Measurements from ENCODE around the gene CGA. TPM values are rescaled to one million over a fixed set of nuclear protein-coding genes. Genes with fewer than 3 reads are reported as not detected.

The CGA gene
- total and polyA plus RNA-seq, 4 donors: not detected

DNA sequence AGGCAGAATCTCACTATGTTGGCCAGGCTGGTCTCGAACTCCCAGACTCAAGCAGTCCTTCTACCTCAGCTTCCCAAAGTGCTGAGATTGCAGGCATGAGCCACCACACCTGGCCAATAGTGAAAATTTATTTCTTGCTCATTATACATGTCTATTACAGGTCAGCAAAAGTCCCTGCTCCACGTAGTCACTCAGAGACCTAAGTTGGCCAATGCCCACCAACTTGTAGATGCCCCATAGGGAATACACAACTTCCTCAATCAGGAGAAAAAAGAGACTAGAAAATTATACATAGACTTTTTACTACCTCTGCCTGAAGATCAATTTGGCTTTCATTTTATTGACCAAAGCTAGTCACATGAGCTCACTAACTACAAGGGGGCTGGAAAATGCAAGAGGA, 22.0 kb upstream of the CGA start:
- no peaks in the 10 kb centered on the region for H3K36me3 ChIP-seq (ENCODE audit: control insufficient read depth in 1 of 2, insufficient read depth in 2 of 2, low read length in 1 of 2)
- no peak overlapping the region for H3K4me3 ChIP-seq (ENCODE audit: low read length in 2 of 2)
- 82 to 90% methylated on average over 2 of the region's 2 CpGs for WGBS, 2 donors
- no peaks in the 10 kb centered on the region for H3K4me1 ChIP-seq (ENCODE audit: control insufficient read depth in 1 of 2, insufficient read depth in 2 of 2, low read length in 2 of 2)
- H3K9me3 ChIP-seq (ENCODE audit: control insufficient read depth, low read length): no peaks in the 10 kb centered on the region
- no peaks in the 10 kb centered on the region for H3K27me3 ChIP-seq (ENCODE audit: control insufficient read depth in 1 of 2, insufficient read depth in 2 of 2, low read length in 1 of 2)
- DNase-seq (no peak), ATAC-seq (ENCODE audit: low FRiP score) (no peak)
- H3K27ac ChIP-seq (ENCODE audit: low read depth in 1 of 2, low read length in 2 of 2): no peak overlapping the region
- intact Hi-C loops (cut with DNase I): no loop called here

DNA sequence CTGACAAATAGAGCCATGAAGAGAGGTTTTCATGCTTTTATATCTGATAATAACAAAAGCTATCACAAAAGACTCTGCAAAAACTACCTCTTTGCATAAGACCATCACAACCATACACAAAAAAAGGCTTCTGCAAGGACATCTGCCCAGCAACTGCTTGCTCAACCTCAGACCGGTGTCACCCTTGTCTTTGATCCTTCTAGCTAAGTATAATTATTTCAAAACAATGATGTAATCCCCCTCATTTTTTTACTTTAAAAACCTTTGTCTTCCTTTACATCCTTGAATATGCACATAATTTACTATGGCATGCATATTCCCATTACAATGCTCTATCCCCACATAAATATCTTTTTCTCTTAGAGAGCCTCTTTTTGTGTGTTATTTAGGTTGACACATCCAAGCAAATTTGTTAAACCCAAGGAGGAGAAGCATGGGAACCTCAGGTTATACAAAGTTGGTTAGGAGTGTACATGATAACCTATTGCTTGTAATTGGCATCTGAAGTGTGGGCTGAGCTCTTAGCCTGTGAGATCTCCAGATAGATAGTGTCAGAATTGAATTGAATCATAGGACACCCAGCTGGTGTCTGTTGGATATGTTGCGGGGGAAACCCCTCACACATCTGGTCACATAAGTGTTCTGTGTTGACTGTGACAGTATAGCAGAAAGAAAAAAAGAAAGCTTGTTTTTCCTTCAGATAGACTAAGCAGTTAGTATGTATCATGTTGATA, 20.7 kb upstream of the CGA start:
- no peaks in the 10 kb centered on the region for H3K9me3 ChIP-seq (ENCODE audit: control insufficient read depth, low read length)
- intact Hi-C loops (cut with DNase I): no loop called here
- H3K36me3 ChIP-seq (ENCODE audit: control insufficient read depth in 1 of 2, insufficient read depth in 2 of 2, low read length in 1 of 2): no peaks in the 10 kb centered on the region
- H3K27me3 ChIP-seq (ENCODE audit: control insufficient read depth in 1 of 2, insufficient read depth in 2 of 2, low read length in 1 of 2): no peaks in the 10 kb centered on the region
- H3K4me1 ChIP-seq (ENCODE audit: control insufficient read depth in 1 of 2, insufficient read depth in 2 of 2, low read length in 2 of 2): no peaks in the 10 kb centered on the region
- DNase-seq: no peak
- no peak overlapping the region for H3K27ac ChIP-seq (ENCODE audit: low read depth in 1 of 2, low read length in 2 of 2)
- ATAC-seq (ENCODE audit: low FRiP score): no peak
- no peak overlapping the region for H3K4me3 ChIP-seq (ENCODE audit: low read length in 2 of 2)
- 65 to 71% methylated on average over 2 of the region's 2 CpGs for WGBS, 2 donors

DNA sequence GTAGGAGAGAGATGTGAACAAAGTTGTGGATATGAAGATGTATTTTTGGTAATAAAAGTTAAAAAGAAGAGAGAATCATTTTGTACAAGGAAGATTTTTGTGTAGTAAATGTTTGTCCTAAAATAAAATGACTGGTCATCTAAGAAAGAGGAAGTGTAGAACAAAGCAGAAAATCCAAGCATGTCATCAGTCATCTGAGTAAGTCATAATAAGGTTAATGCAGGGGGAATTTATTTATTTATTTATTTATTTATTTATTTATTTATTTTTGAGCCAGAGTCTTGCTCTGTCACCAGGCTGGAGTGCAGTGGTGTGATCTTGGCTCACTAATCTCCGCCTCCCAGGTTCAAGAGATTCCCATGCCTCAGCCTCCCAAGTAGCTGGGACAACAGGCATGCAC, 15.7 kb upstream of the CGA start:
- H3K27me3 ChIP-seq (ENCODE audit: control insufficient read depth in 1 of 2, insufficient read depth in 2 of 2, low read length in 1 of 2): no peaks in the 10 kb centered on the region
- H3K9me3 ChIP-seq (ENCODE audit: control insufficient read depth, low read length): no peaks in the 10 kb centered on the region
- 95 to 96% methylated on average over 1 of the region's 1 CpG for WGBS, 2 donors
- H3K4me1 ChIP-seq (ENCODE audit: control insufficient read depth in 1 of 2, insufficient read depth in 2 of 2, low read length in 2 of 2): no peaks in the 10 kb centered on the region
- no peaks in the 10 kb centered on the region for H3K36me3 ChIP-seq (ENCODE audit: control insufficient read depth in 1 of 2, insufficient read depth in 2 of 2, low read length in 1 of 2)
- H3K4me3 ChIP-seq (ENCODE audit: low read length in 2 of 2): no peak overlapping the region
- no peak for ATAC-seq (ENCODE audit: low FRiP score)
- intact Hi-C loops (cut with DNase I): no loop called here
- no peak overlapping the region for H3K27ac ChIP-seq (ENCODE audit: low read depth in 1 of 2, low read length in 2 of 2)
- no peak for DNase-seq

DNA sequence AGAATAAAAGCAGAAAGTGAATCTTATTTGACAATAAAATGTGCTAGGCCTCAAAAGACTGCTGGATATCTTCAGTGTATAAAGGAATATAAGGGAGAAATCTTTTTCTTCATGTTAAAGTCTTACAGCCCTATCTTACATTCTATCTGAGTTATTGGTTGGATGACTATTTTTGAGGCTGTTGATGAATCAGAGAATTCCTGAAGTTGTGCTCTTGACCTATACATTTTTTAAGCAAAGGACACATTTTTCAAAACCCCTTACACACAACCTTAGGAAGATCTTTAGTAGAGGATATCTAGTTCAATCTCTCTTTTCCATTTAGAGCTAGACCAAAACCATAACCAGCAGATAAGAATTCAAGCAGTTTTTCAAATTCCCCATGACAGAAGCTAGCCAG, 10.9 kb upstream of the CGA start:
- Histone ChIP-seq H3K4me3 (ENCODE audit: low read length in 2 of 2) (no peak overlapping the region), H3K27me3 (ENCODE audit: control insufficient read depth in 1 of 2, insufficient read depth in 2 of 2, low read length in 1 of 2) (no peaks in the 10 kb centered on the region), H3K36me3 (ENCODE audit: control insufficient read depth in 1 of 2, insufficient read depth in 2 of 2, low read length in 1 of 2) (no peaks in the 10 kb centered on the region), H3K27ac (ENCODE audit: low read depth in 1 of 2, low read length in 2 of 2) (no peak overlapping the region), H3K9me3 (ENCODE audit: control insufficient read depth, low read length) (no peaks in the 10 kb centered on the region), H3K4me1 (ENCODE audit: control insufficient read depth in 1 of 2, insufficient read depth in 2 of 2, low read length in 2 of 2) (no peaks in the 10 kb centered on the region)
- DNase-seq: no peak
- ATAC-seq (ENCODE audit: low FRiP score): no peak
- intact Hi-C loops (cut with DNase I): no loop called here

DNA sequence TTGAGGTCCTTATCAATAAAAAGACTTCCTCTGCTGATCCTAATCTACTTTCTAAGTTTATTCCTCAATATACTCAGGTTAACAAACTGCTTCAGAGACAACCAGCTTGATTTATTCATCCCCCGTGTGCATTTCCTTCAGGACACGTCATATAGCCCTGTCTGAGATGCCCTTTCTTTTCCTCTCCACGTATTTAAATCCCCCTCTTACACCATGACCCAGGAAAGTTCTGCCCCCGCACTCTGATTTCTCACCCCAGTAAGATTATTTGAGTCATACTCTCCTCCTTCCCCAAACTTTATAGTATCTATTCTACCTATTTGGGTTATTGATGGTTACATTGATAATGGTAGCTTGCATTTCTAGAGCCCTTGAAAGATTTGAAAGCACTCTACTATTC, 9.8 kb upstream of the CGA start:
- DNase-seq: no peak
- intact Hi-C loops (cut with DNase I): no loop called here
- H3K4me3 ChIP-seq (ENCODE audit: low read length in 2 of 2): no peak overlapping the region
- no peaks in the 10 kb centered on the region for H3K27me3 ChIP-seq (ENCODE audit: control insufficient read depth in 1 of 2, insufficient read depth in 2 of 2, low read length in 1 of 2)
- no peak overlapping the region for H3K27ac ChIP-seq (ENCODE audit: low read depth in 1 of 2, low read length in 2 of 2)
- H3K4me1 ChIP-seq (ENCODE audit: control insufficient read depth in 1 of 2, insufficient read depth in 2 of 2, low read length in 2 of 2): no peaks in the 10 kb centered on the region
- no peaks in the 10 kb centered on the region for H3K36me3 ChIP-seq (ENCODE audit: control insufficient read depth in 1 of 2, insufficient read depth in 2 of 2, low read length in 1 of 2)
- ATAC-seq (ENCODE audit: low FRiP score): no peak
- no peaks in the 10 kb centered on the region for H3K9me3 ChIP-seq (ENCODE audit: control insufficient read depth, low read length)
- WGBS, 2 donors: 67 to 71% methylated on average over 4 of the region's 4 CpGs

DNA sequence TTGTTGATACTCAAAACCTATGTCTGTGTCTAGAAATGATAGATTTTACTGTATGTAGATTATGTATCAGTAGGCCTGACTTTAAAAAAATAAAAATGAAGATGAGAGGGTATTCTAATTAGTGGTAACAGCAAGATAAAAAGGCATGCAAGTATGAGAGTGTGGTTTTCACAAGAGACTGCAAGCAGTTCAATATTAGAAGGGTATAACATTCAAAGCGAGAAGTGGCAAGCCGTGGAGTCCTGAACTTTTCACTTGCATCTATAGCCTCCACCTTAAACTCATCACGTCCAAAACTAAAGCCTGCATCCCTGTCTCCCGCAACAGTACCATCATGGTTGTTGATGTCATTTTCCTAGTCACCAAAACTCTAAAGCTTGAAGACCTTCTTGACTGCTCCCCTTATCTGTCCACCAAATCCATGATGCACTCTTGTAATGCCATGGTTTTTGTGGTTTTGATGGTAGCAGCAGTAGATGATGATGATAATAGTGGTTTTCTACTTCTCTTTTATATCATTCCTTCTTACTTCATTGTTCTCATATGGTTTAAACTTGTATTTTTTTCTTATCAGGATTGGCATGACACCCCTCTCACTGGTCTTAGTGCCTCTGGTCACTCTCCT, 9.2 kb upstream of the CGA start:
- ATAC-seq (ENCODE audit: low FRiP score) (no peak), DNase-seq (no peak)
- H3K4me1 ChIP-seq (ENCODE audit: control insufficient read depth in 1 of 2, insufficient read depth in 2 of 2, low read length in 2 of 2): no peaks in the 10 kb centered on the region
- no peak overlapping the region for H3K4me3 ChIP-seq (ENCODE audit: low read length in 2 of 2)
- no peak overlapping the region for H3K27ac ChIP-seq (ENCODE audit: low read depth in 1 of 2, low read length in 2 of 2)
- no peaks in the 10 kb centered on the region for H3K9me3 ChIP-seq (ENCODE audit: control insufficient read depth, low read length)
- 89 to 91% methylated on average over 4 of the region's 4 CpGs for WGBS, 2 donors
- H3K27me3 ChIP-seq (ENCODE audit: control insufficient read depth in 1 of 2, insufficient read depth in 2 of 2, low read length in 1 of 2): no peaks in the 10 kb centered on the region
- H3K36me3 ChIP-seq (ENCODE audit: control insufficient read depth in 1 of 2, insufficient read depth in 2 of 2, low read length in 1 of 2): no peaks in the 10 kb centered on the region
- intact Hi-C loops (cut with DNase I): no loop called here

DNA sequence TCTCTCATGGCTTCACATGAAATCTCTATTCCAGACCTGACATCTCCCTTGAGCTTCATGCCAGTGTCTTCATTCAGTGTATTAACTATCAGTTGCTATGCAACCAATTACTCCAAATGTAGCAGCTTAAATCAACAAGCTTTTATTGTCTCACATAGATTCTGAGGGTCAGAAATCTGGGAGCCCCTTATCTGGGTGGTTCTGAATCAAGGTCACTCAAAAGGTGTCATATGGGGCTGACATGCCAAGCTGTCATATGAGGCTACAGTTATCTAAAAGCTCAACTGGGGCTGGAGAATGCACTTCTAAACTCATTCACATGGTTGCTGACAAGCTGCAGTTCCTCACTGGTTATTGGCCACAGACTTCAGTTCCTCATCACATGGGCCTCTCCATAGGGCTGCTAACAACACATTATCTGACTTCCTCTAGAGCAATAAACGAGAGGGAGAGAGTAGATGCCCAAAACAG, 7.3 kb upstream of the CGA start:
- ATAC-seq (ENCODE audit: low FRiP score) (no peak), DNase-seq (no peak)
- no peak overlapping the region for H3K4me3 ChIP-seq (ENCODE audit: low read length in 2 of 2)
- intact Hi-C loops (cut with DNase I): no loop called here
- no peak overlapping the region for H3K27ac ChIP-seq (ENCODE audit: low read depth in 1 of 2, low read length in 2 of 2)
- WGBS, 2 donors: 4 to 14% methylated on average over 1 of the region's 1 CpG
- H3K4me1 ChIP-seq (ENCODE audit: control insufficient read depth in 1 of 2, insufficient read depth in 2 of 2, low read length in 2 of 2): no peaks in the 10 kb centered on the region
- H3K9me3 ChIP-seq (ENCODE audit: control insufficient read depth, low read length): no peaks in the 10 kb centered on the region
- no peaks in the 10 kb centered on the region for H3K27me3 ChIP-seq (ENCODE audit: control insufficient read depth in 1 of 2, insufficient read depth in 2 of 2, low read length in 1 of 2)
- H3K36me3 ChIP-seq (ENCODE audit: control insufficient read depth in 1 of 2, insufficient read depth in 2 of 2, low read length in 1 of 2): no peaks in the 10 kb centered on the region

DNA sequence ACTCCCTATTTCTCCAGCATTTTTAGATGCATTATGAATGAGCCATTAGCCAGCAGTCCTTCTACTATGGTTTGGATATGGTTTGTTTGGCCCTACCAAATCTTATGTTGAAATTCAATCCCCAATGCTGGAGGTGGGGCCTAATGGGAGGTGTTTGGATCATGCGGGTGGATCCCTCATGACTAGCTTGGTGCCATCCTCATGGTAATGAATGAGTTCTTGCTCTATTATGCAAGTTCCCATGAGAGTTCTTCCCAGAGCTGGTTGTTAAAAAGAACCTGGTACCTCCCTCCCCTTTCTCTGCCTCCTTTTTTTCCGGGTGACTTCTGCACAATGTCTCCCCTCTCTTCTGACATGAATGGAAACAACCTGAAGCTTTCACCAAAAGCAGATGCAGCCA, 6.2 kb upstream of the CGA start:
- Histone ChIP-seq H3K4me3 (ENCODE audit: low read length in 2 of 2) (no peak overlapping the region), H3K9me3 (ENCODE audit: control insufficient read depth, low read length) (no peaks in the 10 kb centered on the region), H3K27ac (ENCODE audit: low read depth in 1 of 2, low read length in 2 of 2) (no peak overlapping the region), H3K36me3 (ENCODE audit: control insufficient read depth in 1 of 2, insufficient read depth in 2 of 2, low read length in 1 of 2) (no peaks in the 10 kb centered on the region), H3K4me1 (ENCODE audit: control insufficient read depth in 1 of 2, insufficient read depth in 2 of 2, low read length in 2 of 2) (no peaks in the 10 kb centered on the region), H3K27me3 (ENCODE audit: control insufficient read depth in 1 of 2, insufficient read depth in 2 of 2, low read length in 1 of 2) (no peaks in the 10 kb centered on the region)
- no peak for ATAC-seq (ENCODE audit: low FRiP score)
- WGBS, 2 donors: 60 to 81% methylated on average over 2 of the region's 2 CpGs
- intact Hi-C loops (cut with DNase I): no loop called here
- DNase-seq: no peak

DNA sequence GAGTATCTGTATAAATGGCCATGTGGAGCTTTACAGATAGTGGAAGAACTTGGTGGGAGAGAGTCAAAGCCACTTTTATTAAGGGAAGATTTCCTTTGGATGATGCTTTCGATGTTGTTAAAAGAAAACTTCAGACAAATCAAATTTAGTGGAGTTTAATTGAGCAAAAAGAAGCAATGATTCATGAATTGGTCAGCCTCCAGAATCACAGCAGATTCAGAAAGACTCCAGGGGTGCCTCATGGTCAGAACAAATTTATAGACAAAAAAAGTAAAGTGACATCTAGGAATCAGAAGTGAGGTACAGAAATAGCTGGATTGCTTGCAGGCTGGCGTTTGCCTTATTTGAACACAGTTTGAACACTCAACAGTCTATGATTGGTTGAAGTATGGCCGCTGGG, 5.3 kb upstream of the CGA start:
- Histone ChIP-seq H3K27me3 (ENCODE audit: control insufficient read depth in 1 of 2, insufficient read depth in 2 of 2, low read length in 1 of 2) (no peaks in the 10 kb centered on the region), H3K27ac (ENCODE audit: low read depth in 1 of 2, low read length in 2 of 2) (no peak overlapping the region), H3K4me1 (ENCODE audit: control insufficient read depth in 1 of 2, insufficient read depth in 2 of 2, low read length in 2 of 2) (no peaks in the 10 kb centered on the region), H3K9me3 (ENCODE audit: control insufficient read depth, low read length) (no peaks in the 10 kb centered on the region), H3K36me3 (ENCODE audit: control insufficient read depth in 1 of 2, insufficient read depth in 2 of 2, low read length in 1 of 2) (no peaks in the 10 kb centered on the region), H3K4me3 (ENCODE audit: low read length in 2 of 2) (no peak overlapping the region)
- no peak for ATAC-seq (ENCODE audit: low FRiP score)
- 75 to 83% methylated on average over 3 of the region's 3 CpGs for WGBS, 2 donors
- no peak for DNase-seq
- intact Hi-C loops (cut with DNase I): no loop called here

Data from aorta (tissue), 5 donors.